DOHH2 (cell line): ENCODE data around the gene C20orf96.

Source experiments
- H3F3A ChIP-seq: fragments of 200-600 bp; sonication (generic), shearing (Covaris generic); 2 replicates; pipeline ENCODE4 v1.6.0; 2016; ENCODE audit warnings: antibody characterized with exemption, mild to moderate bottlenecking; ENCODE audit not compliant: control insufficient read depth, insufficient read depth
- H3K27ac ChIP-seq: fragments of 200-600 bp; sonication (generic); 2 replicates; pipeline ENCODE4 v1.5.1; 2014; ENCODE audit warnings: low read depth, mild to moderate bottlenecking, low read length, moderate library complexity
- H3K27me3 ChIP-seq: fragments of 200-600 bp; sonication (generic); 2 replicates; pipeline ENCODE4 v1.6.1; 2014; ENCODE audit warnings: mild to moderate bottlenecking, low read length, mixed read lengths; ENCODE audit not compliant: control insufficient read depth
- H3K36me3 ChIP-seq: fragments of 200-600 bp; sonication (generic); 2 replicates; pipeline ENCODE4 v1.6.1; 2014; ENCODE audit warnings: mild to moderate bottlenecking, low read length, moderate library complexity, mixed read lengths; ENCODE audit not compliant: control insufficient read depth
- H3K4me1 ChIP-seq: fragments of 200-600 bp; sonication (generic); 2 replicates; pipeline ENCODE4 v1.6.1; 2014; ENCODE audit warnings: mild to moderate bottlenecking, low read length, mixed read lengths; ENCODE audit not compliant: control insufficient read depth
- H3K4me2 ChIP-seq: fragments of 200-600 bp; sonication (generic); 2 replicates; pipeline ENCODE4 v1.6.0; 2014; ENCODE audit warnings: mild to moderate bottlenecking, low read length, moderate library complexity
- H3K4me3 ChIP-seq: fragments of 200-600 bp; sonication (generic); 2 replicates; pipeline ENCODE4 v1.5.1; 2014; ENCODE audit warnings: mild to moderate bottlenecking, low read length, mixed read lengths
- H3K79me2 ChIP-seq: fragments of 200-600 bp; sonication (generic); 2 replicates; pipeline ENCODE4 v1.6.1; 2014; ENCODE audit warnings: mild to moderate bottlenecking, low read length, mixed read lengths; ENCODE audit not compliant: control insufficient read depth
- H3K9me2 ChIP-seq: fragments of 200-600 bp; sonication (generic); replicated peaks from 2 replicates; pipeline ENCODE4 v1.6.1; 2014; ENCODE audit warnings: mild to moderate bottlenecking, low read length, mixed read lengths; ENCODE audit not compliant: control insufficient read depth
- H3K9me3 ChIP-seq: fragments of 200-600 bp; sonication (generic); 2 replicates; pipeline ENCODE4 v1.6.1; 2014; ENCODE audit warnings: antibody characterized with exemption, low read length, mixed read lengths; ENCODE audit not compliant: control insufficient read depth, insufficient read depth
- H4K20me1 ChIP-seq: fragments of 200-600 bp; sonication (generic); 2 replicates; pipeline ENCODE4 v1.6.0; 2014; ENCODE audit warnings: low read depth, mild to moderate bottlenecking, antibody characterized with exemption, low read length, moderate library complexity; ENCODE audit not compliant: control insufficient read depth, insufficient read depth
- CTCF ChIP-seq: fragments of 200-600 bp; sonication (generic); IDR thresholded peaks from one replicate; pipeline ENCODE4 v1.5.1; 2014; ENCODE audit warnings: antibody characterized with exemption, mild to moderate bottlenecking, low read depth, low read length; ENCODE audit not compliant: poor library complexity, severe bottlenecking
- EZH2phosphoT487 ChIP-seq: fragments of 200-600 bp; sonication (generic); IDR thresholded peaks from 2 replicates; pipeline ENCODE4 v1.6.1; 2017; ENCODE audit warnings: borderline replicate concordance, mild to moderate bottlenecking, antibody characterized with exemption, low read length, moderate library complexity, mixed read lengths

Gene C20orf96

GRCh38 chr20:298776-299391 lies 8.3 kb upstream of the C20orf96 start:
- peaks cover 35% of the 10 kb centered on the region for H3K36me3 ChIP-seq
- peaks cover 41% of the 10 kb centered on the region for H3K4me1 ChIP-seq
- H4K20me1 ChIP-seq = peaks cover 20% of the 10 kb centered on the region
- peaks cover 36% of the 10 kb centered on the region for H3F3A ChIP-seq
- H3K4me3 ChIP-seq = peak overlapping the region; percentile 100
- H3K27ac ChIP-seq = peak overlapping the region; percentile 58; the same call in 1 of the 2 replicates
- H3K27me3 ChIP-seq = no peaks in the 10 kb centered on the region
- H3K4me2 ChIP-seq = peak overlapping the region; percentile 98
- no peaks in the 10 kb centered on the region for H3K9me3 ChIP-seq
- H3K79me2 ChIP-seq = peaks cover 49% of the 10 kb centered on the region
- no peaks in the 10 kb centered on the region for H3K9me2 ChIP-seq
- TF ChIP-seq CTCF (no peak), EZH2phosphoT487 (no peak)

- peaks cover 41% of the 10 kb centered on the region for H3K4me1 ChIP-seq
Observed at GRCh38 chr20:297925-298775, 7.6 kb upstream of the C20orf96 start.

GRCh38 chr20:297098-297924 lies 6.8 kb upstream of the C20orf96 start, which contains the start of gene ZCCHC3:
Gene ZCCHC3 (plus strand): TSS chr20:297570. CDS start chr20:297587, 17 bp downstream.
- H3K4me3 ChIP-seq = peak within 1 kb of the TSS; percentile 100
- peaks cover 20% of the 10 kb centered on the region for H4K20me1 ChIP-seq
- peak within 1 kb of the TSS; percentile 98 for H3K4me2 ChIP-seq
- TF ChIP-seq EZH2phosphoT487 = no peak
- peak; percentile 16 for TF ChIP-seq CTCF
- no peaks in the 10 kb centered on the region for H3K9me3 ChIP-seq
- no peaks in the 10 kb centered on the region for H3K27me3 ChIP-seq
- H3F3A ChIP-seq = peaks cover 39% of the 10 kb centered on the region
- H3K9me2 ChIP-seq = no peaks in the 10 kb centered on the region
- H3K36me3 ChIP-seq = peaks cover 35% of the 10 kb centered on the region
- H3K4me1 ChIP-seq = peaks cover 41% of the 10 kb centered on the region
- H3K27ac ChIP-seq = peak within 1 kb of the TSS; percentile 58
- H3K79me2 ChIP-seq = peaks cover 49% of the 10 kb centered on the region

More at GRCh38 chr20:297925-298775, 7.6 kb upstream of the C20orf96 start:
- no peak for TF ChIP-seq EZH2phosphoT487
- no peak for TF ChIP-seq CTCF
- no peaks in the 10 kb centered on the region for H3K9me3 ChIP-seq
- peaks cover 36% of the 10 kb centered on the region for H3F3A ChIP-seq
- H3K36me3 ChIP-seq = peaks cover 35% of the 10 kb centered on the region
- H3K9me2 ChIP-seq = no peaks in the 10 kb centered on the region
- H3K79me2 ChIP-seq = peaks cover 49% of the 10 kb centered on the region
- H3K27me3 ChIP-seq = no peaks in the 10 kb centered on the region
- peak overlapping the region; percentile 58 for H3K27ac ChIP-seq
- peak overlapping the region; percentile 98 for H3K4me2 ChIP-seq
- H3K4me3 ChIP-seq = peak overlapping the region; percentile 100
- H4K20me1 ChIP-seq = peaks cover 20% of the 10 kb centered on the region
